ENCODE measurements around the gene TRPM4. TPM values are rescaled to one million over a fixed set of nuclear protein-coding genes. Genes with fewer than 3 reads are reported as not detected.
"Not testable (repeated sequence)": the region's sequence is repeated elsewhere in the genome, so short reads cannot be mapped to it uniquely, and the experiment has no call there.

Gene TRPM4
- total RNA-seq, 1 donor from 2014 or later = 17.0 TPM

- no peak for DNase-seq (ENCODE audit: low spot score)
Measured at GRCh38 chr19:49126575-49126974, 31.0 kb upstream of the TRPM4 start.

GRCh38 chr19:49127225-49127624 is 30.4 kb upstream of the TRPM4 start:
- not testable (repeated sequence) for DNase-seq (ENCODE audit: low spot score)

GRCh38 chr19:49127674-49128544 is 29.7 kb upstream of the TRPM4 start:
- peak; percentile 98 for DNase-seq (ENCODE audit: low spot score)

- DNase-seq (ENCODE audit: low spot score) = no peak
Measured at GRCh38 chr19:49128545-49129237, 28.9 kb upstream of the TRPM4 start.

GRCh38 chr19:49129238-49129583 is 28.4 kb upstream of the TRPM4 start:
- DNase-seq (ENCODE audit: low spot score) = no peak

- no peak for DNase-seq (ENCODE audit: low spot score)
Measured at GRCh38 chr19:49130325-49130724, 27.3 kb upstream of the TRPM4 start.

- DNase-seq (ENCODE audit: low spot score) = no peak
Measured at GRCh38 chr19:49132974-49133609, 24.5 kb upstream of the TRPM4 start.

- no peak for DNase-seq (ENCODE audit: low spot score)
Measured at GRCh38 chr19:49133621-49134454, 23.8 kb upstream of the TRPM4 start.

- DNase-seq (ENCODE audit: low spot score) = no peak
Measured at GRCh38 chr19:49135686-49136085, 21.9 kb upstream of the TRPM4 start.

GRCh38 chr19:49136771-49137171 is 20.8 kb upstream of the TRPM4 start:
- no peak for DNase-seq (ENCODE audit: low spot score)

GRCh38 chr19:49140951-49141350 is 16.6 kb upstream of the TRPM4 start:
- no peak for DNase-seq (ENCODE audit: low spot score)

- DNase-seq (ENCODE audit: low spot score) = no peak
Measured at GRCh38 chr19:49141352-49141751, 16.2 kb upstream of the TRPM4 start.

GRCh38 chr19:49142866-49143335 is 14.7 kb upstream of the TRPM4 start:
- DNase-seq (ENCODE audit: low spot score) = no peak

GRCh38 chr19:49145573-49146407 is 11.8 kb upstream of the TRPM4 start:
- DNase-seq (ENCODE audit: low spot score) = no peak

- DNase-seq (ENCODE audit: low spot score) = not testable (repeated sequence)
Measured at GRCh38 chr19:49146408-49146770, 11.2 kb upstream of the TRPM4 start.

GRCh38 chr19:49148044-49148682 is 9.4 kb upstream of the TRPM4 start:
- no peak for DNase-seq (ENCODE audit: low spot score)

GRCh38 chr19:49148784-49149651 is 8.6 kb upstream of the TRPM4 start:
- DNase-seq (ENCODE audit: low spot score) = peak; percentile 97

GRCh38 chr19:49149652-49150105 is 7.9 kb upstream of the TRPM4 start:
- DNase-seq (ENCODE audit: low spot score) = no peak

Measured in mesenteric fat pad (tissue), 1 donor.